NCI-H2081 treated with DMSO at 0.1 percent for 48 hours (cell line): ENCODE data around the gene ASPSCR1.

Experiments used
- DNase-seq: peaks from one replicate; lab custom pipeline; 2025; lab: John Stamatoyannopoulos, UW

ASPSCR1 gene

DNA sequence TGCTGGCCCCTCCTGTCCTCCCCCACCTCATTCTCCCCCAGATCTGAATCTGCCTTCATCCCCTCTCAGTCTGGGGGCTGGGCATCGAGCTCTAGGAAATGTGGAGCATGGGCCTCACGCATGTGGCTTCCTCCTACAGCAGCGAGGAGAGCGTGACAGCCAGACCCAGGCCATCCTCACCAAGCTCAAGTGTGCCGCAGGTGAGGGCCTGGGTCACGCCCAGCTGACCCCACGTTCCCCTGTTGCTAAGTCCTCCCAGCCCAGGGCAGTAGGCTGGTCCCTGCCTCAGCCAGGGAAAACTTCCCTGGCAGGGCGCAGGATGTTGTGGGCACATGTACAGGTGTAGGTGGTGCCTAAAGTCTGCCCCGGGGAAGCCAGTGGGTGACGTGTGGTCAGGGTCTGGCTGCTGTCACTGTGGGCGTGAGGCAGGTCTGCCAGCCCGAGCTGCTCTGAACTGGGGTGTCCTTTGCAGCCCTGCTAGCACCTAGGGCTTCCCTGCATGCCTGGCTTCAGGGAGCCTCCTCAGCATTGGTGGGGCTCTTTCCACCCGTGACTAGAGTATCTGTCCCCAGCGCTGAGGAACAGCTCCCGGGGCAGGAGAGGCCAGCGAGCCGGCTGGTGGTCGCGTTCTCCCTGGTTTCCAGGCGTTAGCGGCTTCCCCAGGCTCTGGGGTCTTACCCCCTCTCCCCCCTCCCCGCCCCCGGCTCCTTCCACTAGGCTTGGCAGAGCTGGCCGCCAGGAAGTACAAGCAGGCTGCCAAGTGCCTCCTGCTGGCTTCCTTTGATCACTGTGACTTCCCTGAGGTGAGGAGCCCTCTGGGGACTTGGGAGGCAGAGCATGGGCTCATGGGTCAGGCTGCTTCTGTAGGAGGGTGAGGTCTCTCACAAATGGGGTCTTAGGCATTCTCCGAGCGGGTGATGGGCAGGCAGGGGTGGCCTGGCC lies 77.9 kb downstream of the ASPSCR1 start:
- DNase-seq, result no peak

DNA sequence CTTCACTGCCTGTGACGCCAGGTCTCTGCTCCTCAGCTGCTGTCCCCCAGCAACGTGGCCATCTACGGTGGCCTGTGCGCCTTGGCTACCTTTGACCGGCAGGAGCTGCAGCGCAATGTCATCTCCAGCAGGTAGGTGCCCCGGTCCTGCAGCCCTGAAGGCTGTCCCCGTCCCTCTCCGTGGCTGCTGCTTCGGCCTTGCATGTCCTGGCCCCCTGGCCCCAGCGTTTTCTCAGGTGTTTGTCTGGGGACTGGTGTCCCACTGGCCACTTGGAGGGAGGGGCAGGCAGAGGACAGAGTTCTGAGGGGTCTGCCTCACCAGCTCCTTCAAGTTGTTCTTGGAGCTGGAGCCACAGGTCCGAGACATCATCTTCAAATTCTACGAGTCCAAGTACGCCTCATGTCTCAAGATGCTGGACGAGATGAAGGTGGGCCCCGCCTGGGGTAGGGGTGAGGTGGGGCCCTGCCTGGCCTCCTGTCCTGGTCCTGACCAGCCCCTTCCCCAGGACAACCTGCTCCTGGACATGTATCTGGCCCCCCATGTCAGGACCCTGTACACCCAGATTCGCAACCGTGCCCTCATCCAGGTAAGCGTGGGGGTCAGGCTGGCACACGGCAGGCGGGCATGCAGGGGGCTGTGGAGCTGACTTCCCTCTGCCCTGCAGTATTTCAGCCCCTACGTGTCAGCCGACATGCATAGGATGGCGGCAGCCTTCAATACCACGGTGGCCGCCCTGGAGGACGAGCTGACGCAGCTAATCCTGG lies 78.7 kb downstream of the ASPSCR1 start:
- no peak for DNase-seq

DNA sequence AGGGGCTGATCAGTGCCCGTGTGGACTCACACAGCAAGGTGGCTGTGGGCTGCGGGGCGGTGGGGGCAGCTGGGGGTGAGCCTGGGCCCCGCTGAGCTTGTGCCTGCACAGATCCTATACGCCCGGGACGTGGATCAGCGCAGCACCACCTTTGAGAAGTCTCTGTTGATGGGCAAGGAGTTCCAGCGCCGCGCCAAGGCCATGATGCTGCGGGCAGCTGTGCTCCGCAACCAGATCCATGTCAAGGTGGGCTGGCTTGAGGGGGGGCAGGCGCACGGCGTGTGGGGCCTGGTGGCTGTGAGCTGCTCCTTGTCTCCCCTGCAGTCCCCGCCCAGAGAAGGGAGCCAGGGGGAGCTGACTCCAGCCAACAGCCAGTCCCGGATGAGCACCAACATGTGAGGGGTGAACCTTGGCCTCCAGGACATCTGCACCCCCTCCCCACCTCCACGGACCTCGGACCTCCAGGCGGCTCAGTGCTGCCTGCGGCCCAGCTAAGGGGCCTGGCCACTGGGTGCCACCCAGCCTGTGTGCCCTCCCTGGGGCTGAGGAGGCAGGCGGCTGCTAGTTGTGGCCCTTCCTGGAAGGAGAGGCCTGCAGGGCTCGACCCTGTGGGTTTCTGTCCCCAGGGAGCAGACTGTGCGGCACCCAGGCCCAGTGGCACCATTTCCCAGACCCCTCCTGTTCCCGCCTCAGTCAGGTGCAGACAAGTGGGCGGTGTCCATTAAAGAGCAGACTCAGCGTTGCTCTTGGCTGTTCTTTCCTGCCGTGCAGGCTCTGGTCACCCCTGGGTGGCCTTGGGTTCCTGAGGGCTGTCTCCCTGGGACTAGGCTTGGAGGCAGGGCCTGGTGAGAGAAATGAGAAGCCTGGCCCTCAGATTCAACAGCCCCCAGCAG lies 79.5 kb downstream of the ASPSCR1 start:
- no peak for DNase-seq

DNA sequence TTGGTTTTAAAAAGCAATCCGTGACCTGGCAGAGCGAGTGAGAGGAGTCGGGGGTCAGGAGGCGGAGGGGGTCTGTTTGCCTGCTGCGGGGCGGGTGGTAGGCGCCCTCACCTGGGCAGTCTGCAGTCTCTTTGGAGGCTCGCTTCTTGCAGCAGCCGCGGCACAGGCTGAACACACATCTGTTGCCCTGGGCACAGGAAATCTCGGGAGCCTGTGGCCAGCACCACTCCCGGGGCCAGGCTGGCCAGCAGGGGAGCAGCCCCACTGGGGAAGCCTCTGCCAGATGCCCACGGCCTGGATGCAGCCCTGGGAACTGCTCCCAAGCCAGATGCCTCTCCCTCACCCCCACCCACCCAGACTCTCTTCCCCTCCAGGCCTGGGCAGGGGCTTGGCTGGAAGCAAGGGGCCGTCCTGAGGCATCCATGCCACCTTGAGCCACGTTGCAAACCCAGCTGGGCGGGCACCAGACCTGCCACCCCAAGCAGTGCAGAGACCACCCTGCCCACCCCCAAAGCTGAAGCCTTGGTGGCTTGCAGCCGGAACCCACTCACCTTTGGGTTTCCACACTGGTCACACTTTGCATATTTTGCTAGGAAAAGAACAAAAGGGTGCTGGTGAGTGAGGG lies 80.9 kb downstream of the ASPSCR1 start:
- no peak for DNase-seq

DNA sequence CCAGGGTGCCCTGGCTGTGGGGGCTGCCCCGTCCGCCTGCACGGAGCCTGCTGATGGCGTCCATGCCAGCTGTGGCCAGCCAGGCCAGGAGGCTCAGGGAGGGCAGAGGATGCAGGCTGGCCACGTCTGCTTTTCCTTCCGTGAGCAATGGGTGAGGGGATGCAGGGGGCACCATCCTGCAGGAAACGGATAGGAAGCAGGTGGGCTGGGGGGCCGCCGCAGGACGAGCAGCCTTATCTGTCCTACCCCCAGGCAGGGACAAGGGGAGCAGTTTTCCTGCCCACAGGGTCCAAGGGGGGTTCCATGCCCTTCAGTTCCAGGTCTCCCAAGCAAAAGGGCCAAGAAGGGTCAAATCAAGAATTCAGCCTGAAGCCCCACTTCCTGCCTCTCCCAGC lies 81.4 kb downstream of the ASPSCR1 start:
- no peak for DNase-seq

DNA sequence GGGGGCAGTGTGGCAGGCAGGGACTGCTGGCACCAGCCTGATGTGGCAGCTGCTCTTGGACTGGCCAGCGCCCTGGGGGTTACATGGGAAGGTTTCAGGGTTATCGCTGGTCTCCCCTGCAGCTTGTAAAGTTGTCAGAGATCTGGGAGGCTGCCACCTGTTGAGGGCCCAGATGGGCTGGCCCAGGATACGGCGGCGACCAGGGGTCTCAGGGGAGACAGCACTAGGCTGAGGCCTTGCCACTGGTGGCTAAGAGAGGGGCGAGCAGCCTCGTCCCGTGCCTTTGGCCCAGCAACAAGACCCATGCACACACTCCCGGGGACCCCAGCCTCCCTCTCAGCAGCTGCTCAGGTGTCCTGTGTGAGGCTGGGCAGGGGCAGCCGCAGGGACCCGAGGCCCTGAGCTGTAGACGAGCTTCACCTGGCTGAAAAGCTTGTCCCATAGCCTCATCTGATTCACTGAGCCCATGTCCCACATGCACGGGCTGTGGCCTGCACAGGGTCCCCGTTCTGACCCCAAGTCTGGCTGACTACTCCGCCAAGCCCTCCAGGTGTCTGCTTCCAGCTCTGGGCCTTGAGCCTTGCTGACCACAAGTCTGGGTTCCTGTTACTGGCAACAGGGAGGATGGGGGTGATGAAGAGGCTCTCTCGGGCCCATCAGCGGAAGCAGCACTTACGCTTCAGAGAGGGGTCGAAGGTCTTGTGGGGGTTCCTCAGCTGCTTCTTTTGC lies 82.0 kb downstream of the ASPSCR1 start:
- DNase-seq, result no peak

DNA sequence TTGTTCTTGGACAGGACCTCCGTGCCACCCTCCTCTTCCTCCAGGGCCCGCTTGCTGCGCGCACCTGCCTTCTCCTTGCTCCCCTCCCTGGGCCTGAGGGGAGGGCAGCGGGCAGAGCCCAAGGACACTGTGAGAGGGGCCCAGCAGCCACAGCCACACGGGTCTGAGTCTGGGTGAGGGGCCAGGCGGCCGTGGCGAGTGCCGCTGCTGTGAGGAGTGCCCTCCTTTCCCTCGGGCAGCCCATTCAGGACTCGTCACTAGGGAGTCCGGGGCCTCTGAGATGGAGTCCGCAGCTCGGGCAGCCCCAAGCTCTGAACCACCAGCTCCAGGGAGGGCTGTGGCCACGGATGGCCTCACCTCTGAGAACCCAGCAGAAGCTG lies 82.6 kb downstream of the ASPSCR1 start:
- no peak for DNase-seq

DNA sequence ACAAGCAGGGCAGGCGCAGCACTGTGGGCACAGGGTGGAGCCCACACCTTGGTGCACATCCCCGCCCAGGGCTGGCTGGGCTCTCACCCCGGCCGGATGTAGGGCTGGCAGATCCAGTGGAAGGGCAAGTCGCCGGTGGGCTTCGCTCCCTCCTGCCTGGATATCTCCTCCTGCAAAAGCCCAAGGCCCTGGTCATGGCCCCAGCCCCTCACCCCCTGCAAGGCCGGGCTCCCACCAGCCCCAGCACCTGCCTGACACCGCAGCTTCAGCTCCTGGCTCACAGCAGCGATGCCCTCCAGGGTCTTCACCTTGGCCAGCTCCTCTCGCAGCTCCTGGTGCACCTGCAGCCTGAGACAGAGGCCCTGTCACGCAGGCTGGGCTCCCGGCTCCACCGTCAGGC lies 83.2 kb downstream of the ASPSCR1 start:
- DNase-seq, result no peak

DNA sequence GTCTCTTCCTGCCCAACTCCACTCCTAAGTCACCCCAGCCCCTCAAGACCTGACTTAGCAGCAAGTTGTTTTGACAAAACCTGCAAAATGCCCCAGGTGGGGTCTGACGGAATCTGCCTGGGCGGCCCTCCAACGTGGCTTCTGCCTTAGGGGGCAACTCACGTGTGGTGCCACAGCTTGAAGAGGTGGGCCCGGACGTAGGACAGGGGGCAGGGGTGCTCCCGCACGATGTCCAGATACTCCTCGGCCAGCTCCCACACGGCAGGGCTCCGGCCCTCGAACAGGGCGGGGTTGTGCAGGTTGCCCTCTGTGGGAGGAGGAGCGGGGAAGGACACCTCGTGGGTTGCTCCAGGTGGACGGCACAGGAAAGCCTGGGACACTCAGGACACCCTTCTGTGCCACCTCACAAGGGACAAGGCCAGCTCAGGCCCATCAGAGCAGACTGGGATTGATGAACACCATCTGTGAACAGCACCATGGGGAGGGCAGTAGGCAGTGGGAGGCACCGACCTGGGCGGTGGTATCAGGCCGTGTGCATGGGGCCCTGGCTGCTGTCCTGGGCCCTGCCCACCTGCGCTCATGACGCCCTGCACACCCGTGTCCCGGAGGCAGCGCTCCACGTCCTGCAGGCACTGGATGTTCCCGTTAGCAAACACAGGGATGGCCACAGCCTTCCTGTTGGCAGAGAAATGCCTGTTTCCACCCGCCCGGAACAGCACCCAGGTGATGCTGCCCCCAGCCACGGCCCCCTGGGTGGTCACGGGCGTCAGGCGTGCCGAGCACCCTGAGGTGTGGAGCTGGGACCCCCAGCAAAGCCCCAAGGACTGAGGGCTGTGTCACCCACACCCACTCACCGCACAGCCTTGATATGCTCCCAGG lies 83.9 kb downstream of the ASPSCR1 start:
- no peak for DNase-seq

DNA sequence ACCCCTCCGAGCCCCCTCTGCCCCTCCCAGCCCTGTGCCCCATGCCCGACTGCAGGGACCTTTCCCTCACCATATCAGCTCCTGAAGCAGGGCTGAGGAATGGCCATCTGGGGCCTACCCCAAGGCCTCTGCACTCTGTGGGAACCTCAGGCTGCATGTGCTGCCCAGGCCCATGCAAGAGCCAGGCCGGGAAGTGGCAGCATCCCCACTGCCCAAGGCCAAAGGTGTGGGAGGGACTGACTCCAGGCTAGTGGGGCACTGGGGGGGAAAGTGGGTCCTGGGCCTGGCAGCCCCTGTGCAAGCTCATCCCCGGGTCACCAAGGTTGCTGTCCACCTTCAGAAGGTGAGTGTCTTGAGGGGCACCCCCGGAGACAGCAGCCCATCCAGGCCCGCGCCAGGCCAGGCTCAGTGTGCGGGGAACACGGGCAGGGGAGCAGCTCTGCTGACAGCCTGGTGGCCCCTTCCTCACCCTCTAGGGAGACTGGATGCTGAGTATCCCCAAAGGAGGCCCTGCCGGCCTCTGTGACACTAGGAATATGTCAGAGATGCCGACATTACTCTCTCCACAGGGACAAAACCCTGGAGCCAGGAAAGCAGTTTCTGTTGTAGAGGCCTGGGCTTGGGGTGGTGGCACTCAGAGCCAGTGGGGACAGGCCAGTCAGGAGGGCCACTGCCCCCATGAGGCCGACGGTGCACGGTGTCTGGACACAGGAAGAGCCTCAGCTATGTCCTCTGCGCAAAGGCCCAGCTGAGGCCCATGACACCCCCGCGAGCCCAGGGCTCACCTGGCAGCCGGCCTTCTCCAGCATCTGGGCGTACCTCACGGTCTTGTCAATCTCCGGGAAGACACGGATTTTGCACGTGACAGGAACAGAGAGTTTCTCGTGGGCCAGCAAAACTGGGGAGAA lies 84.9 kb downstream of the ASPSCR1 start:
- DNase-seq, result no peak

DNA sequence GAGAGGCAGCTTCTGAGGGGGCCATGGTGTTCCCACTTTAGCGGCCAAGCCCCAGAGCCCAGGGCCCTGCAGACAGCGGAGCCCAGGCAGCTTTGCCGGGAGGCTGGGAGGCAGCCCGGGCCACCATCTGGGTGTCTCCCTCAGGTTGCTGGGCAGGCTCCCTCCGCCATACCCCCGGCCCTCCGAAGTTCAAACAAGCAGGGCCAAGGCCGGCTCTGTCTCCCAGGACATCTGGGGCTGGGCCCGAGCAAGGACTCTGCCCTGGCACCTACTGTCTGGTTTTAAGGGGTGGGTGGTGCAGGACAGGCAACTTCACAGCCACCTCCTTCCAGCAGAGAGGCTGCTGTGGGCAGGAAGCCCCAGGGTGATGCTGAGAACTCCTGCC lies 85.5 kb downstream of the ASPSCR1 start:
- DNase-seq, result no peak

DNA sequence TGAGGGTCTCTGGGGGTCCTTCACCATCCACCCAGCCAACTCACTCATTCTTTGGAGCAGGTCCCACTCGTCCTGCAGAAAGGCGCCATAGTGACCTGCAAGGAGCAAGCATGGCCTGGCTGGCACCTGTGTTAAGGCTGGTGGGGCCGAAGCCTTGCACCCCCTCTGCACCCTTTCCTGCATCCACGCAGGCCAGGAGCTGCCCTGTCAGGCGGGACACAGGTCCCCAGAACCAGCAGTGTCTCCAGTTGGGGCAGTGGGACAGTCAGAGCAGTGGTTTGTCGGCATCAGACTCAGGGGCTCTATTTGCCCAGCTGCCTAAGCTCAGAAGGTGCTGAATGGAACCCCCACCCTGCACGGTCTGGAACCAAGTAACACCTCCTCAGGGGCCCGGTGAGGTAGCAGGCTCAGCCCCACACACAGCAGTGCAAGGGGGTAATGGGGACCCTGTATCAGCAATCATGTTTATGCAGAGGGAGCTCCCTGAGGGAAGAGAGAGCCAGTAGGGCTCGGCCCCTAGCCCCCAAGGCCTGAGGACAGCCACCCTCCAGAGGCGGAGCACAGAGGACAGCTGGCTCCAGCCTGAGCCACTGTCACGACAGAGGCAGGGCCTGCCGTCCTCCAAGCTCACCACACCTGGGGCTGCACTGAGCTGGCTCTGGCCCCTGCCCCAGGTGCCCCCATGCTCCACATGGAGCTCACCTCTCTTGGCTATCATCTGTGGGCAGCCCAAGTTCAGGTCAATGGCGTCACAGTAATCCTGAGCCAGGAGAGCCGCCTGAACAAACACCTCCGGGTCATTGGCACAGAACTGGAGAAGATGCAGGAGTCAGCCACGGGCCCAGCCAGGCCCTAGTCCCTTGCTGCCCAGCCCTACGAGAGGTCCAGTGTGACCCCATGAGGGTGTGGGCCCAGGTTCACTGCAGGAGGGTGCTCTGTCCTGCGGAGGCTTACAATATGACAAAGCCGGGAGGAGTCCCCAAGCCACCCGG lies 86.3 kb downstream of the ASPSCR1 start:
- DNase-seq, result no peak

DNA sequence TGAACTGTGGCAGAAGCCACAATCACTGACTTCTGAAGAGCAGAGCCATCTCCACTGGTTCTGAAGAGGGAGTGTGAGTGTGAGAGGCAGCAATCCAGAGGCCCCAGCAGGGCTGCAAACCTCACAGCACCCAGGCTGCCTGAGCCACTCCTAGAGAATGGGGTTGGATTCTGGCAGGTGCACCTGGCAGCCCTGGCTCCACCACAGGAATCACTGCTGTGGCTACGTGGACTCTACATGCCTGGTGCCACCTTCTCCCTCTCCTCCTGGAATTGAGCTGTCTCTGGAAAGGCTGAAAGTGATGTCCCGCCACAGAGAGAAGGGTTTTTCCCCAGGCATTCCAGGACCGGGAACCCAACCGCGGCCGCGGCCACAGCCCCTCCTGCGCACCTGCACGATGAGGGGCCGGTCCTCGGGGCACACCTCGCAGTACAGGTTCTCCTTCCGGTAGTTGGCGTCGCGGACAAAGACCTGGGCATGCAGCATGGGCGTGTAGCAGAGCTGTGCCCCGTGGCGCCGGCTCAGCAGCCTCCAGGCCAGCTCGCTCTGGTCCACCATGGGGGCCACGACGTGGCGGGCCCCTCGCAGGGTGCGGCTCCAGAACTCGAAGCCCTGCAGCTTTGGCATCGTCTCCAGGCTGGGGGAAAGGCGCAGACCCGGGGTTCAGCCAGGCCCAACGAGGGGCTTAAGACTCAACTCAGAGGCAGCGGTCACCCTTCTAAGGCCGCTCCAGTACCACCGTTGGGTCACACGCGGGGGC lies 87.2 kb downstream of the ASPSCR1 start:
- no peak for DNase-seq

DNA sequence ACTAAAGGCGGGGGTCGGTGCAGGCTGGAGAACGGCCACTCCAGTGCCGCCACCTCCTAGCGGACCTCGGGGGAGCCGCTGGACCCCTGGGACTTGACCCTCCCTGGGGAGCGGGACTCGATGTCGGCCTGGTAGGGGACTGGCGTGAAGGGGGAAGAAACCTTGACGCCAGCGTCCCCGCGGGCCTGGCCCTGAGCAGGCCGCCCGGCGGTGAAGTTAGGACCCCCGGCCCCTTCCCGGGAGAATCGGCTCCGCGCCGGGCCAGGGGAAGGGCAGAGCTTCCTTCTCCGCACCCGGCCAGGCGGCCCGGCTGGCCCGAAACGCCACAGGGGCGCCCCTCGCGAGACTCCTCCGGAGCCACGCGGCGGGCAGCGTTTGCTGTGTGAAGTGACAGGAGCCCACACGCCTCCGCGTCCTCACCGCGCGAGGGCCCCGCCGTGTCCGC lies 87.8 kb downstream of the ASPSCR1 start:
- no peak for DNase-seq

DNA sequence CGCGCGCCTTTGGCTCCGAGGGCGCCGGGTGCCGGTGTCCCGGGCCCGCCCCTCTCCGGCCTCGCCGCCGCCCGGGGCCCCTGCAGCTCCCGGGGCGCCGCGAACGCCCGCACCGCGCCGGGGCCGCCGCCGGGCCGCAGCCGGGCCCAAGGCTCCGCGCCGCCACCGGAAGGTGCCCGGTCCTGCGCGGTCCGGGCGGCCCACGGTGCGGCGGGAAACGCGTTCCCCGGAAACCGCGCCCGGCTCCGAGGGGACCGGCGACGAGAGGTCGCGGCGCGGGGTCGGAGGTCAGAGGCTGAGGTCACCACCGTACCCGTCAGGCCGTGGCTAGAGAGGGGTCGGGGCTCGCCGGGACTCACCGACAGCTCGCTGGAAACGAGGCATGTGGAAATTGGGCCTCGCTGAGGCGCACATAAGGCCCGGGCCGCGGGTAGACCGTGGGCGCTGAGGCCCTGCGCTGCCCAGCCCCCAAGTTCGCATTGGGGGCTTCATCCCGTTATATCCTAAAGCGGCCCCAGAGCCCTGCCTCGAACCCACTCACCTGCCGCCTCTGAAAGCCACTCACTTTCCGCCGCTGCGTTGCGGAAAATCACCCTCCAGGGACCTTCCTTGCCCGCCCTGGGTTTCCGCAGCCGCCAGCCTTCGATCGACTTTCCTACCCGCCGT lies 88.3 kb downstream of the ASPSCR1 start, which contains the start of gene DUS1L:
DUS1L (minus strand) TSS at position 167 of the 666 bp plus-strand sequence. CDS start 745 bp downstream, outside the sequence.
- no peak for DNase-seq
